Calu3 (cell line): Measurements from ENCODE around the gene FAM163A. TPM values are rescaled to one million over a fixed set of nuclear protein-coding genes. Genes with fewer than 3 reads are reported as not detected.

Source experiments
- BruUV-seq: library from RNA; stranded (reverse); fragments of 400-500 nt; replicated peaks from 2 replicates; lab custom pipeline; 2021; lab: Mats Ljungman, UMichigan
- CTCF ChIA-PET: fragments of 300-600 bp; sonication (Branson Sonifier 250); formaldehyde crosslinking; loops from one replicate; lab custom pipeline; 2022; ENCODE audit warnings: antibody characterized with exemption; lab: Charles Lee
- DNase-seq: peaks from one replicate; pipeline ENCODE4 v3.0.0; 2022
- H3K27ac Mint-ChIP-seq: one replicate; pipeline ENCODE4 v1.8.0; 2022; ENCODE audit warnings: mixed read lengths; ENCODE audit not compliant: unreplicated experiment
- H3K27me3 Mint-ChIP-seq: one replicate; pipeline ENCODE4 v1.8.0; 2022; ENCODE audit warnings: mixed read lengths; ENCODE audit not compliant: unreplicated experiment
- H3K36me3 Mint-ChIP-seq: one replicate; pipeline ENCODE4 v1.8.0; 2022; ENCODE audit warnings: mild to moderate bottlenecking, moderate library complexity, mixed read lengths; ENCODE audit not compliant: insufficient read depth, unreplicated experiment
- H3K4me1 Mint-ChIP-seq: one replicate; pipeline ENCODE4 v1.8.0; 2022; ENCODE audit warnings: mild to moderate bottlenecking, low read depth, mixed read lengths; ENCODE audit not compliant: unreplicated experiment
- H3K4me3 Mint-ChIP-seq: one replicate; pipeline ENCODE4 v1.8.0; 2022; ENCODE audit warnings: mild to moderate bottlenecking, low read depth, moderate library complexity, mixed read lengths; ENCODE audit not compliant: unreplicated experiment
- H3K9me3 Mint-ChIP-seq: one replicate; pipeline ENCODE4 v1.8.0; 2022; ENCODE audit warnings: low read depth, mixed read lengths; ENCODE audit not compliant: unreplicated experiment
- intact Hi-C: fragments of 100-400 bp; cut with micrococcal nuclease; formaldehyde crosslinking; loops from one replicate; pipeline ENCODE4 v1.10.0; 2022; ENCODE audit not compliant: unreplicated experiment
- total RNA-seq: library from RNA; stranded (reverse); gene quantifications from 2 replicates; pipeline ENCODE4 v1.2.3, GENCODE V29; 2022
- TF ChIP-seq, protein P1 (sequence below): fragments of 200-600 bp; IDR thresholded peaks from one replicate; pipeline ENCODE4 v1.8.0; 2022; ENCODE audit warnings: antibody characterized with exemption; ENCODE audit not compliant: unreplicated experiment

Gene FAM163A
- total RNA-seq, 1 experiment from 2014 or later = not detected

DNA sequence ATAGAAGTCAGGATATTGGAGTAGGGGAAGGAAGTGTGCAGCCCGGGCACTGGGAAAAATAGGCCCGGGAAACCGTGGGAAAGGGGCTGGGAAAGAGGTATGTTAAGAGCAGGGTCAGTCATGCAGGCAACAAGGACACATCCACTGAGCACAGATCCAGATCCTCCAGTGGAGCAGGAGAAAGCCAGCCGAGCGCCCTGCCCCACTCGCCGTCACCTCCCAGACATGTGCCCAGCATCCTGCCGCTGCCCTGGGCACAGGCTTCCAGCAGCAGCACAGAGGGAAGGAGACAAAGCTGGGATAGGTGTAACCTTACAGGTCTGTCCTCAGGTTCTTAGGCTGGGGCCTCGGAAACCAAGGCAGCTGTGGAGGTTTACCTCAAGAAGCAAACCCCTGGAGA, 64.2 kb downstream of the FAM163A start:
- CTCF ChIA-PET = interaction anchor here (1.1 kb wide), 1 partner anchor 104 kb away, joined by 3 read pairs; no protein-coding TSS in a partner anchor
- Mint-ChIP-seq H3K36me3 (no peaks in the 10 kb centered on the region), H3K27ac (no peak overlapping the region), H3K4me3 (no peak overlapping the region), H3K27me3 (peaks cover 76% of the 10 kb centered on the region), H3K9me3 (no peaks in the 10 kb centered on the region), H3K4me1 (peaks cover 10% of the 10 kb centered on the region)
- intact Hi-C loops = no loop called here
- no peak for DNase-seq
- no TSS peak for BruUV-seq
- TF ChIP-seq, protein P1, sequence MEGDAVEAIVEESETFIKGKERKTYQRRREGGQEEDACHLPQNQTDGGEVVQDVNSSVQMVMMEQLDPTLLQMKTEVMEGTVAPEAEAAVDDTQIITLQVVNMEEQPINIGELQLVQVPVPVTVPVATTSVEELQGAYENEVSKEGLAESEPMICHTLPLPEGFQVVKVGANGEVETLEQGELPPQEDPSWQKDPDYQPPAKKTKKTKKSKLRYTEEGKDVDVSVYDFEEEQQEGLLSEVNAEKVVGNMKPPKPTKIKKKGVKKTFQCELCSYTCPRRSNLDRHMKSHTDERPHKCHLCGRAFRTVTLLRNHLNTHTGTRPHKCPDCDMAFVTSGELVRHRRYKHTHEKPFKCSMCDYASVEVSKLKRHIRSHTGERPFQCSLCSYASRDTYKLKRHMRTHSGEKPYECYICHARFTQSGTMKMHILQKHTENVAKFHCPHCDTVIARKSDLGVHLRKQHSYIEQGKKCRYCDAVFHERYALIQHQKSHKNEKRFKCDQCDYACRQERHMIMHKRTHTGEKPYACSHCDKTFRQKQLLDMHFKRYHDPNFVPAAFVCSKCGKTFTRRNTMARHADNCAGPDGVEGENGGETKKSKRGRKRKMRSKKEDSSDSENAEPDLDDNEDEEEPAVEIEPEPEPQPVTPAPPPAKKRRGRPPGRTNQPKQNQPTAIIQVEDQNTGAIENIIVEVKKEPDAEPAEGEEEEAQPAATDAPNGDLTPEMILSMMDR = no peak

DNA sequence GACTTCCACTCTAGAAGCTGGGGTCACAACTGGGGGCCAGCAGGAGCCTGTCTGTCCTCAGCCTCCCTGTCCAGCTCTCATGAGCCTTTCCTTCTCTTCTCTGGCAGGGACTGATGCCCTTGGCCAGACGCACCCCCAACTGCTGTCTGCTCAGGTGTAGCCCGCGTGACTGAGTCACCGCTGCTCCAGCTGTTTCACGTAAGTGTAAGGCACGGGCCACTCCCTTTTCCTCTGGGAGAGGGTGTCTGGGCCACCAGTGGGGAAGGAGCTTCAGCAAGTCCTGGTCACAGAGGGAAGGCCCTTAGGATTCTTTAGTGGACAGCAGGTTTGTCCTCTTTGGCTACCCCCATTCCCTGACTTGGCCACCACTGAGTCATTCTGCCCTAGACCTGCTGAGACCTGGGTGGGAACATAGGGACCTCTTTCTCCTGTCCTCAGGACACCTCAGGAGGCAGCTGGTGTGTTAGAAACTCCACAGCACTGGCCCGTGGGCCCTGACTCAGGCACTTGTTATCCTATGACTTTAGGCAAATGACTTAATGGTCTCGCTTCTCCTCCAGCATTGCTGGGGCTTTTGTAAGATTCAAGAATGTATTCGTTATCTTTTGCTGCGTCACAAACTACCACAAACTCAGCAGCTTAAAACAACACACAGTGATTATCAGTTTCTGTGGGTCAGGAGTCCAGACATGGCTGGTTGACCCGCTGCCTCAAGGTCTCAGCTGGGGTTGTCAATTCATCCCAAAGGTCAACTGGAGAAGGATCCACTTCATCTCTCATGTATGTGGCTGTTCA, 64.8 kb downstream of the FAM163A start:
- TF ChIP-seq, protein P1 = no peak
- intact Hi-C loops = no loop called here
- Mint-ChIP-seq H3K4me3 (no peak overlapping the region), H3K9me3 (no peaks in the 10 kb centered on the region), H3K36me3 (no peaks in the 10 kb centered on the region), H3K4me1 (peaks cover 10% of the 10 kb centered on the region), H3K27ac (no peak overlapping the region), H3K27me3 (peaks cover 76% of the 10 kb centered on the region)
- CTCF ChIA-PET = interaction anchor here (1.1 kb wide), 1 partner anchor 105 kb away, joined by 3 read pairs; no protein-coding TSS in a partner anchor
- no peak for DNase-seq
- BruUV-seq = no TSS peak

DNA sequence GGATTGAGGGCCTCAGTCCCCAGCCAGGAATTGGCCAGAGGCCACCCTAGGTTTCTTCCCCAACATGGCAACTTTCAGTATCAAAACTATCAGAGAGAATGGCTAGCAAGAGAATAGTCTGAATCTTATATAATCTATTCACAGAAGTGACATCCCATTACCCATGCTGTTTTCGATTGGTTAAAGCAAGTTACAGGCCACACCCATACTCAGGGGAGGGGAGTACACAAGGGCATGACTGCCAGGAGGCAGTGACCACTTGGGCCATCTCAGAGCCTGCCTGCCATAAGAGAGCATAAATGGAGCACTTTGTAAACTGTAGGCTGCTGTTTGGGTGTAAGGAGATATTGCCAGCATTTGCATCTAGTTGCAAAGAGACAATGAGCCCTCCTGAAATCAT, 65.4 kb downstream of the FAM163A start:
- H3K9me3 Mint-ChIP-seq = no peaks in the 10 kb centered on the region
- TF ChIP-seq, protein P1 = no peak
- no peaks in the 10 kb centered on the region for H3K36me3 Mint-ChIP-seq
- no peak overlapping the region for H3K4me3 Mint-ChIP-seq
- CTCF ChIA-PET = interaction anchor here (1.1 to 3.7 kb wide), 5 partner anchors 17 to 106 kb away, joined by 3 to 180 read pairs (median 15); no protein-coding TSS in a partner anchor
- peaks cover 10% of the 10 kb centered on the region for H3K4me1 Mint-ChIP-seq
- no TSS peak for BruUV-seq
- intact Hi-C loops = no loop called here
- no peak overlapping the region for H3K27ac Mint-ChIP-seq
- H3K27me3 Mint-ChIP-seq = peaks cover 76% of the 10 kb centered on the region
- no peak for DNase-seq

DNA sequence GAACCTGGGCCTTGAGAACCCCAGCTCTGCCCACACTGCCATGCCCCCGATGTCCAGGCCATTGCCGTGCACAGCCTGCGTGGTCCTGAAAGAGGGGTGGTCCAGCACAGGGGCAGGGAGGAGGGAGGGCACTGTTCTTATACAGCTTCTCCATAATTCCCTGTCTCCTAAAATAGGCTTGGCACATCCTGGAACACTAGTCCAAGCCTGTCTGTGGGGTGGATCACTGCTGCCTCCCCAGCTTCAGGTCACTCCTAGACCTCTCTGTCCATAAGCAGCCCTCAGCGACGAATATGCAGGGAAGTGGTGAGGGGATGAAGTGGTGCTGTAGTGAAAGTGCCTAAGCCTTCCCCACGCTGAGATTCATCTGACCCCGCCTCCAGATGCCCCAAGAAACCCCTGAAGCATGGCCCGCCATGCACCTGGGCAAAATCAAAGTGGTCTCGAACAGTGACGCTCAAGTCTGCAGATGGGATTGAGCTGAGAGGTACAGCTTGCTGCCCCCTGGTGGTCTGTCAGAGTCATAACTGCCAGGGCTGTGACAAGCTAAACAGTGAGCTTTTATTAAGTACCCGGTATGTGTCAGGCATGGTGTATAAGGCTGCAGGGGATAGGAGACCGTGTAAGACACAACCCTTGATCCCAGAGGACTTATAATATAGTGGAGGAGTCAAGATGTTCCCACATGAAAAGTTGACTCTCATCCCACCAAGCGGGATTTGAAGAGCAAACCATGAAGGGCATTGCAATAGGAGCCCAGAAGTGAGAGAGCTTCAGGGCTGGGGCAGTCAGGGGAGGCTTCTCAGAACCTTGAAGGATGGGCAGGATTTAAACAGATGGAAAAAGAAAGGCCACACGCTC, 66.6 kb downstream of the FAM163A start:
- Mint-ChIP-seq H3K36me3 (peaks cover 2% of the 10 kb centered on the region), H3K27me3 (peaks cover 76% of the 10 kb centered on the region), H3K4me3 (no peak overlapping the region), H3K9me3 (no peaks in the 10 kb centered on the region), H3K4me1 (peaks cover 18% of the 10 kb centered on the region), H3K27ac (no peak overlapping the region)
- intact Hi-C loops = loop anchor here (1.0 kb wide), 1 partner anchor 103 kb away; no protein-coding TSS in a partner anchor
- CTCF ChIA-PET = interaction anchor here (0.6 to 3.7 kb wide), 27 partner anchors 9 to 558 kb away, joined by 3 to 180 read pairs (median 5); partner anchors contain the start of gene FAM163A
- TF ChIP-seq, protein P1 = peak; percentile 92
- no TSS peak for BruUV-seq
- peak; percentile 77 for DNase-seq
